Fibroblast of lung (primary cell): ENCODE data around the gene GRIK2.

ENCODE experiments used
- EZH2 ChIP-seq: IDR thresholded peaks from 2 replicates; pipeline ENCODE4 v1.5.1; 2012; ENCODE audit warnings: low read length, control low read depth, mild to moderate bottlenecking; ENCODE audit errors: missing control alignments
- TF ChIP-seq, protein P1 (sequence below), 2 donors: IDR thresholded peaks in 1 of 2; conservative IDR thresholded peaks in 1 of 2; 1 replicate in 1 of 2; 2 replicates in 1 of 2; pipeline ENCODE4 v1.5.1; 2011 to 2012; ENCODE audit warnings: low read length in 2 of 2, control low read depth in 1 of 2, inconsistent platforms in 1 of 2, low read depth in 1 of 2, mild to moderate bottlenecking in 1 of 2

DNA sequence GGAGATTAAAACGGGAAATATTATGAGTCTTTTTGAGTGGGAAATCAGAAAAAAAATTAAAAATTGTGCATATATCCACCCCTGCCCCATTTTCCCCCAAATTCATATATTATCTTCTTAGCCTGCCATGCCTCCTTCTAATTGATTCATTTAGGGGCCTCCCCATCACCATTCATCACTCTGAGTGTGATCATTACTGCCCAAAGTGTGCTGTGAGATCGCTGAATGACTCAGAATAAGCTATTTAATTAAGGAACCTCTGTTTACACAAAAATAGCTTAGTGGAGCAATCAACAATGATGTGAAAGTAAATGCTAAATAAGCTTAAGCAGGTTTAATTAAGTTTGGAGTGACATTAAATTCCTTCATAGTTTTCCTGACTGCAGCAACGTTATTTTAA is 645.5 kb downstream of the GRIK2 start:
- TF ChIP-seq, protein P1, sequence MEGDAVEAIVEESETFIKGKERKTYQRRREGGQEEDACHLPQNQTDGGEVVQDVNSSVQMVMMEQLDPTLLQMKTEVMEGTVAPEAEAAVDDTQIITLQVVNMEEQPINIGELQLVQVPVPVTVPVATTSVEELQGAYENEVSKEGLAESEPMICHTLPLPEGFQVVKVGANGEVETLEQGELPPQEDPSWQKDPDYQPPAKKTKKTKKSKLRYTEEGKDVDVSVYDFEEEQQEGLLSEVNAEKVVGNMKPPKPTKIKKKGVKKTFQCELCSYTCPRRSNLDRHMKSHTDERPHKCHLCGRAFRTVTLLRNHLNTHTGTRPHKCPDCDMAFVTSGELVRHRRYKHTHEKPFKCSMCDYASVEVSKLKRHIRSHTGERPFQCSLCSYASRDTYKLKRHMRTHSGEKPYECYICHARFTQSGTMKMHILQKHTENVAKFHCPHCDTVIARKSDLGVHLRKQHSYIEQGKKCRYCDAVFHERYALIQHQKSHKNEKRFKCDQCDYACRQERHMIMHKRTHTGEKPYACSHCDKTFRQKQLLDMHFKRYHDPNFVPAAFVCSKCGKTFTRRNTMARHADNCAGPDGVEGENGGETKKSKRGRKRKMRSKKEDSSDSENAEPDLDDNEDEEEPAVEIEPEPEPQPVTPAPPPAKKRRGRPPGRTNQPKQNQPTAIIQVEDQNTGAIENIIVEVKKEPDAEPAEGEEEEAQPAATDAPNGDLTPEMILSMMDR (conservative IDR thresholded peaks at IDR 0.05 in 1 of 2, IDR thresholded peaks at IDR 0.05 in 1 of 2; ENCODE audit: low read depth in 1 of 2, low read length in 2 of 2) = no peak
- TF ChIP-seq EZH2 = no peak
